Measurements from ENCODE around the gene SEMA6C. TPM values are rescaled to one million over a fixed set of nuclear protein-coding genes. Genes with fewer than 3 reads are reported as not detected.

The SEMA6C gene
- total and polyA plus RNA-seq, 2 of the 13 experiments (the other 11 are each of a cell fraction or from before 2014, with no cell fraction given) = 1.4 to 2.9 TPM

DNA sequence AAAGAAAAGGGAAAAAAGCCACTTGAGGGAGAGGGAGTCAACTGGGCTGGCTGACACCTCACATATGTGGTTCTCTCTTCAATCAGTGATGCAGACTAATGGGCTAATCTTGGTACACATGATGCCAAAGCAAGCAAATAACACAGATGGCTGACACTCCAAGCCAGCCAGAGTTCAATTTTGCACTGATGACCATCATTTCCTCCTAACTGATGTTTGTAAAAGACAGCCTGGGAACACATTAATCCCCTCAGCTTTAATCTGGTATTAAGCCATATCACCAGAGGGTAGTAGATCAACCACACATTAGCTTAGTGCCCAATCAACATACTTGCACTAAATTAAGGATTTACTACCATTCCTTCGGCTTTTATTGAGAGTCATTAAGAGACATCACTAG lies 40.8 kb upstream of the SEMA6C start (continued):
- TF ChIP-seq, protein P1, sequence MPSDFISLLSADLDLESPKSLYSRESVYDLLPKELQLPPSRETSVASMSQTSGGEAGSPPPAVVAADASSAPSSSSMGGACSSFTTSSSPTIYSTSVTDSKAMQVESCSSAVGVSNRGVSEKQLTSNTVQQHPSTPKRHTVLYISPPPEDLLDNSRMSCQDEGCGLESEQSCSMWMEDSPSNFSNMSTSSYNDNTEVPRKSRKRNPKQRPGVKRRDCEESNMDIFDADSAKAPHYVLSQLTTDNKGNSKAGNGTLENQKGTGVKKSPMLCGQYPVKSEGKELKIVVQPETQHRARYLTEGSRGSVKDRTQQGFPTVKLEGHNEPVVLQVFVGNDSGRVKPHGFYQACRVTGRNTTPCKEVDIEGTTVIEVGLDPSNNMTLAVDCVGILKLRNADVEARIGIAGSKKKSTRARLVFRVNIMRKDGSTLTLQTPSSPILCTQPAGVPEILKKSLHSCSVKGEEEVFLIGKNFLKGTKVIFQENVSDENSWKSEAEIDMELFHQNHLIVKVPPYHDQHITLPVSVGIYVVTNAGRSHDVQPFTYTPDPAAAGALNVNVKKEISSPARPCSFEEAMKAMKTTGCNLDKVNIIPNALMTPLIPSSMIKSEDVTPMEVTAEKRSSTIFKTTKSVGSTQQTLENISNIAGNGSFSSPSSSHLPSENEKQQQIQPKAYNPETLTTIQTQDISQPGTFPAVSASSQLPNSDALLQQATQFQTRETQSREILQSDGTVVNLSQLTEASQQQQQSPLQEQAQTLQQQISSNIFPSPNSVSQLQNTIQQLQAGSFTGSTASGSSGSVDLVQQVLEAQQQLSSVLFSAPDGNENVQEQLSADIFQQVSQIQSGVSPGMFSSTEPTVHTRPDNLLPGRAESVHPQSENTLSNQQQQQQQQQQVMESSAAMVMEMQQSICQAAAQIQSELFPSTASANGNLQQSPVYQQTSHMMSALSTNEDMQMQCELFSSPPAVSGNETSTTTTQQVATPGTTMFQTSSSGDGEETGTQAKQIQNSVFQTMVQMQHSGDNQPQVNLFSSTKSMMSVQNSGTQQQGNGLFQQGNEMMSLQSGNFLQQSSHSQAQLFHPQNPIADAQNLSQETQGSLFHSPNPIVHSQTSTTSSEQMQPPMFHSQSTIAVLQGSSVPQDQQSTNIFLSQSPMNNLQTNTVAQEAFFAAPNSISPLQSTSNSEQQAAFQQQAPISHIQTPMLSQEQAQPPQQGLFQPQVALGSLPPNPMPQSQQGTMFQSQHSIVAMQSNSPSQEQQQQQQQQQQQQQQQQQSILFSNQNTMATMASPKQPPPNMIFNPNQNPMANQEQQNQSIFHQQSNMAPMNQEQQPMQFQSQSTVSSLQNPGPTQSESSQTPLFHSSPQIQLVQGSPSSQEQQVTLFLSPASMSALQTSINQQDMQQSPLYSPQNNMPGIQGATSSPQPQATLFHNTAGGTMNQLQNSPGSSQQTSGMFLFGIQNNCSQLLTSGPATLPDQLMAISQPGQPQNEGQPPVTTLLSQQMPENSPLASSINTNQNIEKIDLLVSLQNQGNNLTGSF (CRISPR knock-in tag; IDR thresholded peaks at IDR 0.05) = no peak
- TF ChIP-seq, protein P2, sequence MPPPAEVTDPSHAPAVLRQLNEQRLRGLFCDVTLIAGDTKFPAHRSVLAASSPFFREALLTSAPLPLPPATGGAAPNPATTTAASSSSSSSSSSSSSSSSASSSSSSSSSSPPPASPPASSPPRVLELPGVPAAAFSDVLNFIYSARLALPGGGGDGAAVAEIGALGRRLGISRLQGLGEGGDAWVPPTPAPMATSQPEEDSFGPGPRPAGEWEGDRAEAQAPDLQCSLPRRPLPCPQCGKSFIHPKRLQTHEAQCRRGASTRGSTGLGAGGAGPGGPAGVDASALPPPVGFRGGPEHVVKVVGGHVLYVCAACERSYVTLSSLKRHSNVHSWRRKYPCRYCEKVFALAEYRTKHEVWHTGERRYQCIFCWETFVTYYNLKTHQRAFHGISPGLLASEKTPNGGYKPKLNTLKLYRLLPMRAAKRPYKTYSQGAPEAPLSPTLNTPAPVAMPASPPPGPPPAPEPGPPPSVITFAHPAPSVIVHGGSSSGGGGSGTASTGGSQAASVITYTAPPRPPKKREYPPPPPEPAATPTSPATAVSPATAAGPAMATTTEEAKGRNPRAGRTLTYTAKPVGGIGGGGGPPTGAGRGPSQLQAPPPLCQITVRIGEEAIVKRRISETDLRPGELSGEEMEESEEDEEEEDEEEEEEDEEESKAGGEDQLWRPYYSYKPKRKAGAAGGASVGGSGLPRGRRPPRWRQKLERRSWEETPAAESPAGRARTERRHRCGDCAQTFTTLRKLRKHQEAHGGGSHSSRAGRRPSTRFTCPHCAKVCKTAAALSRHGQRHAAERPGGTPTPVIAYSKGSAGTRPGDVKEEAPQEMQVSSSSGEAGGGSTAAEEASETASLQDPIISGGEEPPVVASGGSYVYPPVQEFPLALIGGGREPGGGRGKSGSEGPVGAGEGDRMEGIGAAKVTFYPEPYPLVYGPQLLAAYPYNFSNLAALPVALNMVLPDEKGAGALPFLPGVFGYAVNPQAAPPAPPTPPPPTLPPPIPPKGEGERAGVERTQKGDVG (CRISPR knock-in tag; IDR thresholded peaks at IDR 0.05; ENCODE audit: borderline replicate concordance) = no peak
- TF ChIP-seq ZNF337 (CRISPR knock-in tag; IDR thresholded peaks at IDR 0.05; ENCODE audit: borderline replicate concordance, low read depth) (no peak), ZBTB8A (CRISPR knock-in tag; IDR thresholded peaks at IDR 0.05; ENCODE audit: borderline replicate concordance, low read depth) (no peak), ZNF138 (CRISPR knock-in tag; IDR thresholded peaks at IDR 0.05; ENCODE audit: low read depth) (no peak), ZNF577 (CRISPR knock-in tag; IDR thresholded peaks at IDR 0.05; ENCODE audit: borderline replicate concordance, low read depth) (no peak), ZBTB43 (CRISPR knock-in tag; conservative IDR thresholded peaks at IDR 0.05) (no peak), ZNF329 (CRISPR knock-in tag; IDR thresholded peaks at IDR 0.05; ENCODE audit: low read depth) (no peak), HNF4A (CRISPR knock-in tag; IDR thresholded peaks at IDR 0.05) (no peak), ZNF317 (CRISPR knock-in tag; IDR thresholded peaks at IDR 0.05) (no peak)
